ENCODE data around the gene JMJD8.
A peak's percentile ranks its signal among the peaks of the same experiment; 100 is the strongest.

The JMJD8 gene

DNA sequence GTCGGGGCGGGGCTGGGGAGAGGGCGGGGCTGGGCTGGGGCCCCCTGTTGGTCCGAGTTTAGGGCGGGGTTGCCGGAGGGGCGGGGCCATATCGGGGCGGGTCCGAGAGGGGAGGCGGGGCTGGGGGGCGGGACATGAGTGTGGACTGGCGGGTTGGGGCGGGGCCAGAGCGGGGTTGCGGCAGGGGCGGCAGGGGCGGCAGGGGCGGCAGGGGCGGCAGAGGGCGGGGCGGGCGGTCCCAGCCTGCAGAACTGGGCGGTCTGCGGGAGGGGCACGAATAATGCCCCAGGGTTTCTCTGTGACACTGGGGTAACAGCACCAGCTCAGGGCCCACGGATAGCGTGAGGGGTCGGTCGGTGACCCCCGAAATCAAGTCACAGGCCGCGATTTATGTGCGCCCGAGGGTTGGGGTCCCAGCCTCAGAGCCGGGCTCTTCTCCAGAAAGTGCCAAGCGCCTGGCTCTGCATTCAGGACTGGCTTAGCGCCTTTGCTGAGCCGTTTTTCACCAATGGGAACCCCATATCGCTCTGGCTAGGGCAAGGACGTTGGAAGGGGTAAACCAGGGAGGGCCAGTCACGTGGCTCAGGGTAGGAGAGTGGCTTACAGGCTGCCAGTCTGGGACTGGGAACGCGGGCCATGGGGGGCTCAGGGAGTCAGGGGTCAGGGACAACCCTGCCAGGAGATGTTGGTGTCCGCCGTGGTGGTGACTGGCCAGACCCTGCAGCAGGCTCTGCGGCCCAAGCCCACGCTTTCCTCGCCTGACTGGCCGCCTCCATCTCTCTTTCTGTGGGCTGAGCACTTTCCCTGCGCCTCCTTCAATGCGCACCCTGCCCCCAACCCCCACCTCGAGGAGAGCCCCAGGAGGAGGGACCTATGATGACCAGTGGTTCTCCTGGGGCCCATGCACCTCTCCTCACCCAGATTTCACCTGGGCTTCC is 46.8 kb downstream of the JMJD8 start:
- FAIRE-seq = no peak

DNA sequence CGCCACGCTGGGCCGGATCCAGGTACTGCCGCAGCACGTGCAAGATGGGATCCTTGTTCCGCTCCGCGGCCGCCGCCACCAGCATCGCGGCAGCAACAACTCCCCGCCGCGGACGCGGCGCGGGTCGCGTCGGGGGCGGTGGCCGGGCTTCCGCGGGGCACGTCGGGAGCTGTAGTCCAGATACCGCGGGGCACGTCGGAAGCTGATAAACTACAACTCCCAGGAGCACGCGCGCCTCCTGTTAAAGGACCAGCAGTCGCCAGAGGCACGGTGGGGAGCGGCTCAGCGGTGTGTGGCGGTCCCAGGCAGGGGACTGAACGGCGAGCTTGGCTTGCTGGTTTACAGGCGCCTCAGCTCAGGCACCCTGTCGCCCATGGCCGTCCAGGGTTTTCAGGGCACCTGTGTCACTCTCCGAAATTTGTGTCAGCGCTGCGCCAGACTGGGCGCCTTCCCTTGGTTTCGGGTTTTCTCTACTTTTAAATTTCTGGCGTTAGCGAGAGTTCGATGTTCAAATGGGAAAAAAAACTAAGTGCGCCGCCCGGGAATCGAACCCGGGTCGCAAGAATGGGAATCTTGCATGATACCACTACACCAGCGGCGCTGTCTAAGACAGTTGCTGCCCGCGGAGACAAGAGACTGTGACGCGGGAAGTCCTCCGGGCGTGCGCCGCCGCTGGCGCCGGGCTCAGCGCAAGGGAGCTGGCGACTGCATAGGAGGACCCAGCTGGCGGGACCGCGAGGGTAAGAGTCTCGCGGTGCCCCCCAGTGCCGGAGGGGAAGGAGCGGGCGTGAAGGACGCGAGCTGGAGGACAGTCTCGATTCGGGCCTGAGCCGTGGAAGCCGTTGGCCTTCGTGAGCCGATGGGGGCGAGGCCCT is 47.7 kb downstream of the JMJD8 start, which contains the start of gene METTL26:
TSS of gene METTL26 (minus strand) at position 100 of the 875 bp plus-strand sequence. CDS start at position 85, 15 bp downstream.
- peak; percentile 75 for FAIRE-seq

DNA sequence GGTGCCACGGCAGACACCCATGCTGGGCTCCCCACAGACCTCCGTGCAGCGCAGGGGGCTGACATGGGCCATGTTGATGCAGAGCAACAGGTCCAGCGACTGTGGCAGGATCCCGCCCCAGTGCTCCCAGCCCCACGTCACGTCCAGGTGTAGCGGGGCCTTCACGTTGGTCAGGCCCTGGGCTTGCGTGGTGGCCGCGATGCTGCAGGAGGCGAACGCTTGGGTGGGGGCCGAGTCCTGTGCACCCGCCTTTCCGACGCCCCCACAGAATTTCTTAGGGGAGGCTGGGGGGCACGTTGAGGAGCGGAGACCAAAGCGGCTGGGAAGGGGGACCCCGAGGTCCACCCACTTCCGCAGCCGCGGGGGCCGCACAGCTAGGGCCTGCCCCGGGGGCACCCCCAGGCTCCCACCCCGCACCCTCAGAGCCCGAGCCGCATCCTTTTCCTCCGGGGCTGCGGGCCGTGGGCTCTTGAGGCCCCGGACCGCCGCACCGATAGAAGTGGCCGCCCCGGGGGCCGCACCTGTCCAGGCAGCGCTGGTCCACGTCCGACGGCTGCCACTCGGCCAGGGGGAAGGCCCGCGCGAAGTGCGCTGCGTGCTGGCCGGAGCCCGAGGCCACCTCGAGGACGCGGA is 48.4 kb downstream of the JMJD8 start:
- FAIRE-seq = no peak

DNA sequence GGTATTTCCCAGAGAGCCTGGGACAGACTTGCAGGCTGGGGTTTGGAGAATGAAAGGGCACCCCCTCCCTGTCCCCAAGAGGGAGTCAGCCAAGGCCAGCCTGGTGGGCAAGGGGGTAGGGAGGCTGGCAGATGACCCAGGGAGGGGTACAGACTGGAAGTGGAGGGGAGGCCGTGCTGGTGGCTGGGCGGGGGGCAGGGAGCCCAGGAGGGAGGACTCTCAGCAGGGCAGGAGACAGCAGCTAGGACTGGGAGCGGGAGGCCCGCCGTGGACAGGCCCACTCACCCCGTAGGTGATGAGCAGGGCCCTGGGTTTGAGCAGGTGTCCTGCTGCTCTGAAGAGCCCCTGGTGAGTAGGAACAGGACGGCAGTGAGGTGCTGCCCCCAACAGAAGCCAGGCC is 49.1 kb downstream of the JMJD8 start:
- no peak for FAIRE-seq

DNA sequence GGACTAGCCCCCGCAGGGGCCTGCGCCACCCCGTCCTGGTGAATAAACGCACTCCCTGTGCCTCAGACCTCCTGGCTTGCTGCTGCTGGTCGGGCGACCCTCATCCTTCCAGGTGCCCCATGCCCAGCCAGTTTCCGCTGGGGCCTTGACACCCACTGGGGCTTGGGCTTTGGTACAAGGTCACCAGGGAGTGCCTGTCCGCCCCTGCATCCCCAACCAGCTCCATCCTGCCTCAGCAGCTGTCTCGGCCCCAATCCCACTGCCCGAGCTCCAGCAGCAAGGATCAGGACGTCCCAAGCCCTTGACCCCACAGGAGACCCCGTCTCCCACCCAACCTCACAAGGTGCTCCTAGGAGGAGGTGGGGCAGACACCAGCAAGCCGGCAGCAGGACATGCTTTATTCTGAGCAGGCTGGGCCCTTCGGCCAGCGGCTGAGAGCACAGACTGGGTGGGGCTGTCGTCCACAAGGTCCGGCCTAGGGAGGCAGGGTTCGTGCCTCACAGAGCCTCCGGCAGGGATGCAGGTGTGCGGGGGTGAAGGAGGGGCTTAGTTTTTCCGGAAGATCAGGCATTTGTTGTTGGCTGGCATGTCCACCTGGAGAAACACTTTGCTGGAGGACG is 50.0 kb downstream of the JMJD8 start:
- no peak for FAIRE-seq

DNA sequence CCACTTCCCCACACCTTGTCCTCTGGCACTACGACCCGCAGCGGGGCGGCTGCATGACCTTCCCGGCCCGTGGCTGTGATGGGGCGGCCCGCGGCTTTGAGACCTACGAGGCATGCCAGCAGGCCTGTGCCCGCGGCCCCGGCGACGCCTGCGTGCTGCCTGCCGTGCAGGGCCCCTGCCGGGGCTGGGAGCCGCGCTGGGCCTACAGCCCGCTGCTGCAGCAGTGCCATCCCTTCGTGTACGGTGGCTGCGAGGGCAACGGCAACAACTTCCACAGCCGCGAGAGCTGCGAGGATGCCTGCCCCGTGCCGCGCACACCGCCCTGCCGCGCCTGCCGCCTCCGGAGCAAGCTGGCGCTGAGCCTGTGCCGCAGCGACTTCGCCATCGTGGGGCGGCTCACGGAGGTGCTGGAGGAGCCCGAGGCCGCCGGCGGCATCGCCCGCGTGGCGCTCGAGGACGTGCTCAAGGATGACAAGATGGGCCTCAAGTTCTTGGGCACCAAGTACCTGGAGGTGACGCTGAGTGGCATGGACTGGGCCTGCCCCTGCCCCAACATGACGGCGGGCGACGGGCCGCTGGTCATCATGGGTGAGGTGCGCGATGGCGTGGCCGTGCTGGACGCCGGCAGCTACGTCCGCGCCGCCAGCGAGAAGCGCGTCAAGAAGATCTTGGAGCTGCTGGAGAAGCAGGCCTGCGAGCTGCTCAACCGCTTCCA is 50.6 kb downstream of the JMJD8 start:
- FAIRE-seq = no peak

DNA sequence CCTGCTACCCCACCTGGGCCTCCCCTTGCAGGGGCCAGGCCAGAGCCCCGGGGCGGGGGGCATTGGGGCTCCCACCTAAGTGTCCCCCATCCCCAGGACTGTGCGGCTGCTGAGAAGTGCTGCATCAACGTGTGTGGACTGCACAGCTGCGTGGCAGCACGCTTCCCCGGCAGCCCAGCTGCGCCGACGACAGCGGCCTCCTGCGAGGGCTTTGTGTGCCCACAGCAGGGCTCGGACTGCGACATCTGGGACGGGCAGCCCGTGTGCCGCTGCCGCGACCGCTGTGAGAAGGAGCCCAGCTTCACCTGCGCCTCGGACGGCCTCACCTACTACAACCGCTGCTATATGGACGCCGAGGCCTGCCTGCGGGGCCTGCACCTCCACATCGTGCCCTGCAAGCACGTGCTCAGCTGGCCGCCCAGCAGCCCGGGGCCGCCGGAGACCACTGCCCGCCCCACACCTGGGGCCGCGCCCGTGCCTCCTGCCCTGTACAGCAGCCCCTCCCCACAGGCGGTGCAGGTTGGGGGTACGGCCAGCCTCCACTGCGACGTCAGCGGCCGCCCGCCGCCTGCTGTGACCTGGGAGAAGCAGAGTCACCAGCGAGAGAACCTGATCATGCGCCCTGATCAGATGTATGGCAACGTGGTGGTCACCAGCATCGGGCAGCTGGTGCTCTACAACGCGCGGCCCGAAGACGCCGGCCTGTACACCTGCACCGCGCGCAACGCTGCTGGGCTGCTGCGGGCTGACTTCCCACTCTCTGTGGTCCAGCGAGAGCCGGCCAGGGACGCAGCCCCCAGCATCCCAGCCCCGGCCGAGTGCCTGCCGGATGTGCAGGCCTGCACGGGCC is 51.4 kb downstream of the JMJD8 start:
- FAIRE-seq = no peak

DNA sequence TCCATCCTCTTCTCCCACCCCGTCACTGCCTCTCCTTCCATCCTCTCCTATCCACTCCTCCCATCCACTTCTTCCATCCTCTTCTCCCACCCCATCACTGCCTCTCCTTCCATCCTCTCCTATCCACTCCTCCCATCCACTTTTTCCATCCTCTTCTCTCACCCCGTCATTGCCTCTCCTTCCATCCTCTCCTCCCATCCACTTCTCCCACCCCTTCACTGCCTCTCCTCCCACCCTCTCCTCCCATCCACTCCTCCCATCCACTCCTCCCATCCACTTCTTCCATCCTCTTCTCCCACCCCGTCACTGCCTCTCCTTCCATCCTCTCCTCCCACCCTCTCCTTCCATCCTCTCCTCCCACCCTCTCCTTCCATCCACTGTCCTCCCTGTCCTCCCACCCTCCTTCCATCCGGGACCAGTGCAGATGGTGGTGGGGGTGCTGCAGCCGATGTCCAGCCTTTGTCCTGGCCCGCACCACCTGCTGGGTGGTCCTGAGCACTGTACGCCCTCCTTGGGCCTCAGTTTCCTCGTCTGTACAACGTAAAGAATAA is 52.3 kb downstream of the JMJD8 start:
- no peak for FAIRE-seq
